H1 (cell line): ENCODE results near the gene MDM4. TPM values are rescaled to one million over a fixed set of nuclear protein-coding genes. Genes with fewer than 3 reads are reported as not detected.

Experiments used
- BRCA1 ChIP-seq: IDR thresholded peaks from 2 replicates; pipeline ENCODE4 v1.6.1; 2012; ENCODE audit warnings: low read depth, low read length, improper control_type of control experiment
- E2F6 ChIP-seq: IDR thresholded peaks from 2 replicates; pipeline ENCODE4 v1.6.1; 2012; ENCODE audit warnings: inconsistent platforms
- KDM5A ChIP-seq: fragments of 200-600 bp; IDR thresholded peaks from 2 replicates; pipeline ENCODE4 v1.7.1; 2012; ENCODE audit warnings: mild to moderate bottlenecking, low read length, inconsistent platforms, mixed read lengths
- NRF1 ChIP-seq: IDR thresholded peaks from 2 replicates; pipeline ENCODE4 v1.6.1; 2011; ENCODE audit warnings: mild to moderate bottlenecking, low read depth, low read length, improper control_type of control experiment
- PHF8 ChIP-seq: fragments of 200-600 bp; sonication (generic); conservative IDR thresholded peaks from 2 replicates; pipeline ENCODE4 v1.7.1; 2012; ENCODE audit warnings: low read depth, mild to moderate bottlenecking, inconsistent platforms, low read length, moderate library complexity
- POU5F1 ChIP-seq: IDR thresholded peaks from 2 replicates; pipeline ENCODE4 v1.6.1; 2011; ENCODE audit warnings: low read depth, mild to moderate bottlenecking, low read length, moderate library complexity
- SAP30 ChIP-seq: fragments of 300-600 bp; sonication (generic); IDR thresholded peaks from 2 replicates; pipeline ENCODE4 v1.7.1; 2012; ENCODE audit warnings: low read length, moderate library complexity, mild to moderate bottlenecking, inconsistent platforms; ENCODE audit not compliant: insufficient read depth, insufficient replicate concordance
- ZNF274 ChIP-seq: IDR thresholded peaks from 2 replicates; pipeline ENCODE4 v1.7.0; 2012; ENCODE audit warnings: low read length, borderline replicate concordance; ENCODE audit errors: extremely low read depth
- polyA plus RNA-seq, 7 experiments: library from polyadenylated mRNA; depleted of rRNA in 3 of 7; stranded (reverse) in 5 of 7; unstranded in 2 of 7; fragments of >200 nt in 5 of 7; fragments of 200-250 nt in 2 of 7; gene quantifications; 1 replicate in 5 of 7; 2 replicates in 1 of 7; 4 replicates in 1 of 7; pipeline versions ENCODE4 v1.2.1 to v1.2.3, GENCODE V29; 2011 to 2013; ENCODE audit warnings: missing spikeins in 2 of 7, mixed read lengths in 2 of 7
- total RNA-seq: library from RNA; stranded (reverse); fragmentation: NEBNext Ultra II Directional; extraction: Animal tissue kit (Norgen Biotek cat#: 25700); gene quantifications from 2 replicates; pipeline ENCODE4 v1.2.1, GENCODE V29; 2021
- TF ChIP-seq, protein P1 (sequence below): IDR thresholded peaks from 2 replicates; pipeline ENCODE4 v1.6.1; 2011; ENCODE audit warnings: low read length, improper control_type of control experiment

MDM4 gene
- total and polyA plus RNA-seq, 2 of the 8 experiments (the other 6 are each of a cell fraction or from before 2014, with no cell fraction given) = 10.8 to 84.9 TPM

- TF ChIP-seq KDM5A (no peak), PHF8 (no peak), SAP30 (no peak), BRCA1 (no peak), ZNF274 (no peak), POU5F1 (no peak), E2F6 (no peak), NRF1 (no peak)
- TF ChIP-seq, protein P1, sequence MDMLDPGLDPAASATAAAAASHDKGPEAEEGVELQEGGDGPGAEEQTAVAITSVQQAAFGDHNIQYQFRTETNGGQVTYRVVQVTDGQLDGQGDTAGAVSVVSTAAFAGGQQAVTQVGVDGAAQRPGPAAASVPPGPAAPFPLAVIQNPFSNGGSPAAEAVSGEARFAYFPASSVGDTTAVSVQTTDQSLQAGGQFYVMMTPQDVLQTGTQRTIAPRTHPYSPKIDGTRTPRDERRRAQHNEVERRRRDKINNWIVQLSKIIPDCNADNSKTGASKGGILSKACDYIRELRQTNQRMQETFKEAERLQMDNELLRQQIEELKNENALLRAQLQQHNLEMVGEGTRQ = no peak
These were observed 35.7 kb upstream of the MDM4 start (continued) for GRCh38 chr1:204480515-204480914.
